Measurements from ENCODE around the gene IL36G. TPM values are rescaled to one million over a fixed set of nuclear protein-coding genes. Genes with fewer than 3 reads are reported as not detected.

The IL36G gene
- total and polyA plus RNA-seq, 2 experiments from 2014 or later, result not detected

- Histone ChIP-seq H3K4me1 (ENCODE audit: insufficient read depth) (peaks cover 3% of the 10 kb centered on the region; the same call in 1 of the 2 replicates), H3K4me2 (no peak overlapping the region), H3K36me3 (ENCODE audit: insufficient read depth) (no peaks in the 10 kb centered on the region), H2AFZ (no peak overlapping the region), H3K27me3 (ENCODE audit: insufficient read depth) (no peaks in the 10 kb centered on the region), H3K4me3 (no peak overlapping the region), H3K9me2 (ENCODE audit: insufficient read depth) (peaks cover 11% of the 10 kb centered on the region; the same call in 1 of the 2 replicates), H3K27ac (ENCODE audit: low read depth) (no peak overlapping the region), H4K20me1 (replicated peaks; ENCODE audit: insufficient read depth) (no peaks in the 10 kb centered on the region), H3K79me2 (replicated peaks; ENCODE audit: insufficient read depth) (no peaks in the 10 kb centered on the region), H3F3A (replicated peaks; ENCODE audit: low read depth) (no peaks in the 10 kb centered on the region)
- Mint-ChIP-seq H3K36me3 (ENCODE audit: low read depth) (no peaks in the 10 kb centered on the region; the same call in 2 of the 3 replicates), H3K9me3 (no peaks in the 10 kb centered on the region; the same call in 1 of the 3 replicates), H3K27me3 (ENCODE audit: insufficient read depth, low read depth, poor library complexity) (peaks cover 3% of the 10 kb centered on the region), H3K4me1 (peaks cover 10% of the 10 kb centered on the region), H3K27ac (no peak overlapping the region), H3K4me3 (no peak overlapping the region)
- TF ChIP-seq POLR2AphosphoS5 (IDR thresholded peaks at IDR 0.05; ENCODE audit: low read depth) (no peak), EZH2phosphoT487 (IDR thresholded peaks at IDR 0.05; ENCODE audit: unreplicated experiment) (no peak), NANOG (IDR thresholded peaks at IDR 0.05; ENCODE audit: borderline replicate concordance) (no peak), CTCF (conservative IDR thresholded peaks at IDR 0.05; ENCODE audit: low read depth in 2 of 2) (no peak)
- DNase-seq (ENCODE audit: low spot score) (no peak), ATAC-seq (no peak)
These were observed 54.9 kb downstream of the IL36G start for GRCh38 chr2:113032737-113033136.

DNA sequence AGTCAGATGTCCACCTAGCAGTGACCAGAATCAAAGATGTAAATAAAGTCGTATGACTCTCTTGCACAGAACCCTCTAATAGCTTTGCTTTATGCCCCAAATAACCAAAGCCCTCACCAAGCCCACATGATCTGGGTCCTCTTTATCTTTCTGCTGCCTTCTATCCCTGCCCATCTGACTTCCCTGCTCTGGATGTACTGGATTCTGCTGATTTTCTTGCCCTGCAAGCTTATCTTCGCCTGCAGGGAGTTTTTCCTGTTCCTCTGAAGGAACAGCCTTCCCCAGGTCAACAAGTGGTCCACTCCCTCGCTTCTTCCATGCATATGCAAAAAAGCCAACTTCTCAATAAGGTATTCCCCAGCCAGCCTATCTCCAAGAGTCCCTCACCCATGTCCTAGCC is 56.2 kb downstream of the IL36G start:
- Histone ChIP-seq H3K27ac (ENCODE audit: low read depth) (no peak overlapping the region), H2AFZ (no peak overlapping the region), H4K20me1 (replicated peaks; ENCODE audit: insufficient read depth) (no peaks in the 10 kb centered on the region), H3K4me3 (no peak overlapping the region), H3K36me3 (ENCODE audit: insufficient read depth) (no peaks in the 10 kb centered on the region), H3K9me2 (ENCODE audit: insufficient read depth) (peaks cover 11% of the 10 kb centered on the region; the same call in 1 of the 2 replicates), H3K79me2 (replicated peaks; ENCODE audit: insufficient read depth) (no peaks in the 10 kb centered on the region), H3K27me3 (ENCODE audit: insufficient read depth) (no peaks in the 10 kb centered on the region), H3K4me2 (no peak overlapping the region), H3K4me1 (ENCODE audit: insufficient read depth) (no peaks in the 10 kb centered on the region), H3F3A (replicated peaks; ENCODE audit: low read depth) (no peaks in the 10 kb centered on the region)
- ATAC-seq (no peak), DNase-seq (ENCODE audit: low spot score) (no peak)
- H3K27me3 Mint-ChIP-seq (ENCODE audit: insufficient read depth, low read depth, poor library complexity), result peaks cover 3% of the 10 kb centered on the region
- no peak overlapping the region for H3K4me3 Mint-ChIP-seq
- peaks cover 2% of the 10 kb centered on the region; the same call in 1 of the 3 replicates for H3K4me1 Mint-ChIP-seq
- H3K9me3 Mint-ChIP-seq, result no peaks in the 10 kb centered on the region; the same call in 1 of the 3 replicates
- no peak overlapping the region; the same call in 1 of the 2 replicates for H3K27ac Mint-ChIP-seq
- H3K36me3 Mint-ChIP-seq (ENCODE audit: low read depth), result no peaks in the 10 kb centered on the region; the same call in 2 of the 3 replicates
- TF ChIP-seq, protein P1, sequence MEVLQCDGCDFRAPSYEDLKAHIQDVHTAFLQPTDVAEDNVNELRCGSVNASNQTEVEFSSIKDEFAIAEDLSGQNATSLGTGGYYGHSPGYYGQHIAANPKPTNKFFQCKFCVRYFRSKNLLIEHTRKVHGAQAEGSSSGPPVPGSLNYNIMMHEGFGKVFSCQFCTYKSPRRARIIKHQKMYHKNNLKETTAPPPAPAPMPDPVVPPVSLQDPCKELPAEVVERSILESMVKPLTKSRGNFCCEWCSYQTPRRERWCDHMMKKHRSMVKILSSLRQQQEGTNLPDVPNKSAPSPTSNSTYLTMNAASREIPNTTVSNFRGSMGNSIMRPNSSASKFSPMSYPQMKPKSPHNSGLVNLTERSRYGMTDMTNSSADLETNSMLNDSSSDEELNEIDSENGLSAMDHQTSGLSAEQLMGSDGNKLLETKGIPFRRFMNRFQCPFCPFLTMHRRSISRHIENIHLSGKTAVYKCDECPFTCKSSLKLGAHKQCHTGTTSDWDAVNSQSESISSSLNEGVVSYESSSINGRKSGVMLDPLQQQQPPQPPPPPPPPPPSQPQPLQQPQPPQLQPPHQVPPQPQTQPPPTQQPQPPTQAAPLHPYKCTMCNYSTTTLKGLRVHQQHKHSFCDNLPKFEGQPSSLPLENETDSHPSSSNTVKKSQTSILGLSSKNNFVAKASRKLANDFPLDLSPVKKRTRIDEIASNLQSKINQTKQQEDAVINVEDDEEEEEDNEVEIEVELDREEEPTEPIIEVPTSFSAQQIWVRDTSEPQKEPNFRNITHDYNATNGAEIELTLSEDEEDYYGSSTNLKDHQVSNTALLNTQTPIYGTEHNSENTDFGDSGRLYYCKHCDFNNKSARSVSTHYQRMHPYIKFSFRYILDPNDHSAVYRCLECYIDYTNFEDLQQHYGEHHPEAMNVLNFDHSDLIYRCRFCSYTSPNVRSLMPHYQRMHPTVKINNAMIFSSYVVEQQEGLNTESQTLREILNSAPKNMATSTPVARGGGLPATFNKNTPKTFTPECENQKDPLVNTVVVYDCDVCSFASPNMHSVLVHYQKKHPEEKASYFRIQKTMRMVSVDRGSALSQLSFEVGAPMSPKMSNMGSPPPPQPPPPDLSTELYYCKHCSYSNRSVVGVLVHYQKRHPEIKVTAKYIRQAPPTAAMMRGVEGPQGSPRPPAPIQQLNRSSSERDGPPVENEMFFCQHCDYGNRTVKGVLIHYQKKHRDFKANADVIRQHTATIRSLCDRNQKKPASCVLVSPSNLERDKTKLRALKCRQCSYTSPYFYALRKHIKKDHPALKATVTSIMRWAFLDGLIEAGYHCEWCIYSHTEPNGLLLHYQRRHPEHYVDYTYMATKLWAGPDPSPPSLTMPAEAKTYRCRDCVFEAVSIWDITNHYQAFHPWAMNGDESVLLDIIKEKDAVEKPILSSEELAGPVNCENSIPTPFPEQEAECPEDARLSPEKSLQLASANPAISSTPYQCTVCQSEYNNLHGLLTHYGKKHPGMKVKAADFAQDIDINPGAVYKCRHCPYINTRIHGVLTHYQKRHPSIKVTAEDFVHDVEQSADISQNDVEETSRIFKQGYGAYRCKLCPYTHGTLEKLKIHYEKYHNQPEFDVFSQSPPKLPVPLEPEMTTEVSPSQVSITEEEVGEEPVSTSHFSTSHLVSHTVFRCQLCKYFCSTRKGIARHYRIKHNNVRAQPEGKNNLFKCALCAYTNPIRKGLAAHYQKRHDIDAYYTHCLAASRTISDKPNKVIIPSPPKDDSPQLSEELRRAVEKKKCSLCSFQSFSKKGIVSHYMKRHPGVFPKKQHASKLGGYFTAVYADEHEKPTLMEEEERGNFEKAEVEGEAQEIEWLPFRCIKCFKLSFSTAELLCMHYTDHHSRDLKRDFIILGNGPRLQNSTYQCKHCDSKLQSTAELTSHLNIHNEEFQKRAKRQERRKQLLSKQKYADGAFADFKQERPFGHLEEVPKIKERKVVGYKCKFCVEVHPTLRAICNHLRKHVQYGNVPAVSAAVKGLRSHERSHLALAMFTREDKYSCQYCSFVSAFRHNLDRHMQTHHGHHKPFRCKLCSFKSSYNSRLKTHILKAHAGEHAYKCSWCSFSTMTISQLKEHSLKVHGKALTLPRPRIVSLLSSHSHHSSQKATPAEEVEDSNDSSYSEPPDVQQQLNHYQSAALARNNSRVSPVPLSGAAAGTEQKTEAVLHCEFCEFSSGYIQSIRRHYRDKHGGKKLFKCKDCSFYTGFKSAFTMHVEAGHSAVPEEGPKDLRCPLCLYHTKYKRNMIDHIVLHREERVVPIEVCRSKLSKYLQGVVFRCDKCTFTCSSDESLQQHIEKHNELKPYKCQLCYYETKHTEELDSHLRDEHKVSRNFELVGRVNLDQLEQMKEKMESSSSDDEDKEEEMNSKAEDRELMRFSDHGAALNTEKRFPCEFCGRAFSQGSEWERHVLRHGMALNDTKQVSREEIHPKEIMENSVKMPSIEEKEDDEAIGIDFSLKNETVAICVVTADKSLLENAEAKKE (CRISPR knock-in tag; IDR thresholded peaks at IDR 0.05), result no peak
- TF ChIP-seq, protein P2, sequence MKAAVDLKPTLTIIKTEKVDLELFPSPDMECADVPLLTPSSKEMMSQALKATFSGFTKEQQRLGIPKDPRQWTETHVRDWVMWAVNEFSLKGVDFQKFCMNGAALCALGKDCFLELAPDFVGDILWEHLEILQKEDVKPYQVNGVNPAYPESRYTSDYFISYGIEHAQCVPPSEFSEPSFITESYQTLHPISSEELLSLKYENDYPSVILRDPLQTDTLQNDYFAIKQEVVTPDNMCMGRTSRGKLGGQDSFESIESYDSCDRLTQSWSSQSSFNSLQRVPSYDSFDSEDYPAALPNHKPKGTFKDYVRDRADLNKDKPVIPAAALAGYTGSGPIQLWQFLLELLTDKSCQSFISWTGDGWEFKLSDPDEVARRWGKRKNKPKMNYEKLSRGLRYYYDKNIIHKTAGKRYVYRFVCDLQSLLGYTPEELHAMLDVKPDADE (IDR thresholded peaks at IDR 0.05), result no peak
- TF ChIP-seq REST (IDR thresholded peaks at IDR 0.05; ENCODE audit: unreplicated experiment) (no peak), POLR2AphosphoS5 (IDR thresholded peaks at IDR 0.05; ENCODE audit: low read depth) (no peak), STAT1 (IDR thresholded peaks at IDR 0.05; ENCODE audit: unreplicated experiment) (no peak), CREB1 (CRISPR knock-in tag; IDR thresholded peaks at IDR 0.05; ENCODE audit: low read depth) (no peak), EZH2phosphoT487 (IDR thresholded peaks at IDR 0.05; ENCODE audit: unreplicated experiment) (no peak)

All from GM23338 (cell line).